ENCODE data around the gene MLLT3.

- no peak for TF ChIP-seq EZH2 (optimal IDR thresholded peaks at IDR 0.05; ENCODE audit: low read depth, low read length)
- no peak for TF ChIP-seq CTCF (IDR thresholded peaks at IDR 0.05; ENCODE audit: low read length)
Observed at GRCh38 chr9:20377790-20378189, 244.5 kb downstream of the MLLT3 start.

Measured in MM.1S (cell line).